SJSA1 (cell line): Measurements from ENCODE around the gene LAS1L. TPM values are rescaled to one million over a fixed set of nuclear protein-coding genes. Genes with fewer than 3 reads are reported as not detected.
"Not testable (repeated sequence)": the region's sequence is repeated elsewhere in the genome, so short reads cannot be mapped to it uniquely, and the experiment has no call there.

ENCODE experiments used
- DNase-seq, 2 experiments: peaks; one replicate each; pipeline ENCODE4 v3.0.0-alpha.2; 2015 to 2020; ENCODE audit warnings: low spot score in 2 of 2, low read depth in 1 of 2
- H3K27ac ChIP-seq: fragments of 250-450 bp; sonication (Bioruptor Pico); 2 replicates; pipeline ENCODE4 v1.5.1; 2020; ENCODE audit warnings: mild to moderate bottlenecking, moderate library complexity
- H3K27me3 ChIP-seq: fragments of 250-450 bp; sonication (Bioruptor Pico); replicated peaks from 2 replicates; pipeline ENCODE4 v1.5.1; 2020; ENCODE audit warnings: mild to moderate bottlenecking, moderate library complexity
- H3K36me3 ChIP-seq: fragments of 250-450 bp; sonication (Bioruptor Pico); 2 replicates; pipeline ENCODE4 v1.5.1; 2020; ENCODE audit warnings: mild to moderate bottlenecking
- H3K4me1 ChIP-seq: fragments of 250-450 bp; sonication (Bioruptor Pico); replicated peaks from 2 replicates; pipeline ENCODE4 v1.6.1; 2021; ENCODE audit warnings: mild to moderate bottlenecking
- H3K4me3 ChIP-seq: fragments of 250-450 bp; sonication (Bioruptor Pico); 2 replicates; pipeline ENCODE4 v1.5.1; 2020; ENCODE audit warnings: mild to moderate bottlenecking
- H3K9me3 ChIP-seq: fragments of 250-450 bp; sonication (Bioruptor Pico); replicated peaks from 2 replicates; pipeline ENCODE4 v1.5.1; 2020; ENCODE audit warnings: mild to moderate bottlenecking
- total RNA-seq: library from RNA; depleted of rRNA; stranded (reverse); fragments of >200 nt; shearing (Covaris generic); gene quantifications from 2 replicates; pipeline ENCODE4 v1.2.3, GENCODE V29; 2014; rRNA removed

The LAS1L gene
- total RNA-seq = 40.4 and 43.8 TPM in 2 replicates

DNA sequence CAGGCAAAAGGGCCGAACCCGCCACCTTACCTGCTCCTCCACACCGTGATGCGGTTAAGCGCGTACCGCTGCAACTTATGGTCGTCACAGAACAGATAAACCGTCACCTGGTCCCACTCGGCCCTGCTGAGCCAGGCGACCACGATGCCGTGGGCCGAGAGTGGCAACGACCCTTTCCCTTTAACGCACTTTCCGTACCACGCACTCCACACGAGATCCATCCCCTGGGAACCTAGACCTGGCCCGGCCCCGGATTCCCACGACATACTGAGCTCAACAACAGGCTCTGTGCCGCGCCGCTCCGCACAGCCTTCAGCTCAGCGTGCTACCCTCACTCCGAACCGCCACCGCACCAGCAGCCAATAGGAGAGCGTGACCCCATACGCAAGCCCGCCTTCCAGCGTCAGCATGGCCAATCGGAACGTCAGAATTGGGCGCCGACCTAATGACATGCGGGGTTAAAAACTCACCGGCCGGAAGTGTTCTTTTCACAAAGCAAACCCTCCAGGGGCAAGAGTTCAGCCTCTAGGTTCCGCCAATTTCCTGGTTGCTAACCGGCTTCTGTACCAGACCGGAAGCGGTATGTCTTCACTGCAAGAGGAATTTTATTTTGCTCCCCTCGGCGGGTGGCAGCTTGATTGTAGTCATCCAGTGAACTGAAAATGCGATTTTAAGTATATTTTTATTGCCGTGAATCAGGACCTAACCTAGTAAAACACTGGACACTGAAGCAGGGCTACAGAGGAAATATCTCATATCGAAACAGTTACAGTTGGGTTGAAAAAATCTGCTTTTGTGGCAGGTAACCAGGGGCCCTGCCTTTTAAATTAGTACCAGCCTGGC, at the start of gene LAS1L:
Gene LAS1L (minus strand): TSS at position 338 of the 843 bp plus-strand sequence. CDS start 72 bp downstream, at position 266.
- peak within 1 kb of the TSS; percentile 79 for H3K27ac ChIP-seq
- DNase-seq = peak; percentile 88 to 91
- H3K27me3 ChIP-seq = no peaks in the 10 kb centered on the region
- peak within 1 kb of the TSS; percentile 74 for H3K4me3 ChIP-seq
- H3K4me1 ChIP-seq = peaks cover 20% of the 10 kb centered on the region
- no peaks in the 10 kb centered on the region for H3K9me3 ChIP-seq
- peaks cover 8% of the 10 kb centered on the region for H3K36me3 ChIP-seq

DNA sequence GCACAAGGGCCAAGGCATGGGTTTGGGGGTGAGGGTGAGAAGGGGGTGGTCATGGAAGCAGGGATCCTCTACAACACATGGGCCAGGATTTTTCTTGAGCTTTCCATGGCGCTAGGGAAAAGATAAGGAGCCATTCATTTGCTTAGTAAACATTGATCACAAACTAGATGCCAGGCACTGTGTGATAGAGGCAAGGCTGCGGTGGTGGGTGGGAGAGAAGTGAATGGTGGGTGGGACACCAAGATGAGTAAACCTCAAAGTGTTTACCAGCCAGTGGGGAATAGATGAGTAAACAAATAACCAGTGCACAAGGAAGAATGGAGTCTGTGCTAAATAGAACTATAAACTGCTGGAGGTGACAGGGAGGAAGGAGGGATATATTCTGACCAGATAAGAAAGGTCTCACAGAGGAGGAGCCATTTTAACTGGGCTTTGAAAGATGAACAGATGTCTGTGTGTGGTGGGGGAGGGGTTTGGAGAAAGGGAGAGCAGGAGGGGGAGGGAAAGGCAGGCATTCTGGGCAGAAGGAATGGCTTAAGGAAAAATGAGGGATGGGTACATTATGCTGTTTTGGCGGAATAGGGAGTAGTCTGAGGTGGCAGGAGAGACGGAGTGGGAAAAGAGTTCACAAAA, 48.0 kb upstream of the LAS1L start:
- Histone ChIP-seq H3K4me1 (no peaks in the 10 kb centered on the region), H3K36me3 (no peaks in the 10 kb centered on the region), H3K4me3 (no peak overlapping the region), H3K27me3 (no peaks in the 10 kb centered on the region), H3K27ac (no peak overlapping the region), H3K9me3 (no peaks in the 10 kb centered on the region)
- no peak for DNase-seq

DNA sequence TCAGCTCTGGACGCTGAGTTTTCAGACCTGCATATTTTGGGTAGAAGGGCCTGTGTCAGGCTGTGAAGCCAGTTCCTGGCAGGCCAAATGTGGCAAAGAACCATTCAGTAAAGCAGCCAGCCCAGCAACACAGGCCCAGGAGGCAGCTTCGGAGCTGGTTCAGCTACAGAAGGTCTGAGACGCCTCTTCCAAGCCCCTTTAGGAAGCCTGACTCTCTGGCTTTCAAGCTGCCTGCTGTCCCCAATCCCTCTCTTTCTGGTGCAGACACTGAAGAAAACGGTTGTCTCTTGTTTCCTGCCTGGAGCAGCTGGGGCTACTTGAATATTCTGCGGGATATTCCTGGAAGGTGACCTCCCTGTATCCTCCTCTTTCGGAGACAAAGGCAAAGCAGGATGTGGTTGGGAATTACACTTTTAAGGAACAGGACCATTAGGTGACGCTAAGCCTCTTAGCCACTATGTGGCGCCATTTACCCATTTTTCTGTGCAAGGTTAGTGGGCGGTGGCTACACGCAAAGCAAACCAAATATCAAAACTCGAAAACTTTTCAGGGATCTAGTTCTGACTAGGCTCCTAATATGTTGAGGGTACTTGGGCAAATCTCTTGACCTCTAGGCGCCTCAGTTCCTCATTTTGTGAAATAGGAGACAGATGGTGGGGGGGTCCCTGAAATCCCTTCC, 47.2 kb upstream of the LAS1L start:
- no peak overlapping the region for H3K27ac ChIP-seq
- H3K9me3 ChIP-seq = no peaks in the 10 kb centered on the region
- DNase-seq = peak; percentile 41 to 49
- no peaks in the 10 kb centered on the region for H3K27me3 ChIP-seq
- H3K4me1 ChIP-seq = no peaks in the 10 kb centered on the region
- no peak overlapping the region for H3K4me3 ChIP-seq
- H3K36me3 ChIP-seq = no peaks in the 10 kb centered on the region

DNA sequence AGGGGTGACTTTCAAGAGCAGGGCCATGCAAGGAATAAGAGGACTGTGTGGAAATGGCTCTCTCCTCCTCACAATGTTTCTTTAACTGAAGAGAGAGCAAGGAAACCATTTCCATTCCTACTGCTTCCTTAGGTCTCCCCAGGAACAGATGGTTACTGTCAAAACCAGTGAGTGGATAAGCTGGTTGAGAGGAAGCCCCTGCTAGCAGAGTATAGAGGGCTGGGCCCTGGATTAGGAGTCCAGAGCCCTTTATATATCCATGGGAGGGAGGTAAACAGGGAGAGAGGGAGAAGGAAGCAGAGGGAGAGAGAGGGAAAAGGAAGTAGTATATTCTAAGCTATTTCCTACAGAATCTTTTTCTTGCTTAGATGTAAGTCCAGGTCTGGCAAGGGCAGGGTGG, 43.8 kb upstream of the LAS1L start:
- no peaks in the 10 kb centered on the region for H3K36me3 ChIP-seq
- no peak overlapping the region for H3K4me3 ChIP-seq
- no peaks in the 10 kb centered on the region for H3K4me1 ChIP-seq
- no peak overlapping the region for H3K27ac ChIP-seq
- H3K9me3 ChIP-seq = no peaks in the 10 kb centered on the region
- no peaks in the 10 kb centered on the region for H3K27me3 ChIP-seq
- DNase-seq = no peak

DNA sequence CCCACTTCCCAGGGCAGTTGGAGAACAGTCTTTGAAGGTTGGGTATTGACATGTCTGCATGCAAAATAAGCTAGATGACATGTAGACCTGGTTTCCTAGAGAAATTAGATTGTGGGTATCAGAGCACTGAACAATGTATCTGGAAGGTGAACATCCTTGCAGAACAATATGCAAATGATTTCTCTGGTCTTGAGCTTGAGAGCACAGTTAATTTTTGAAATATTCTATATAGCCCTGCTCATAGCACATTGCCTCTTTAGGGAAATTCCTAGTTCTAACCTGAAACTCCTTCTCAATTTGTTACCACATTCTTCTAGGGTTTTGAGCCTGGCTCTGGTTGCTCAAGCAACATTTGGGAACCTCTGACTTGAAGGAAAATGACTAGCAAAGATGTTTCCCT, 41.6 kb upstream of the LAS1L start:
- H3K9me3 ChIP-seq = no peaks in the 10 kb centered on the region
- H3K27me3 ChIP-seq = no peaks in the 10 kb centered on the region
- H3K27ac ChIP-seq = no peak overlapping the region
- no peaks in the 10 kb centered on the region for H3K36me3 ChIP-seq
- H3K4me3 ChIP-seq = no peak overlapping the region
- H3K4me1 ChIP-seq = no peaks in the 10 kb centered on the region
- no peak for DNase-seq

DNA sequence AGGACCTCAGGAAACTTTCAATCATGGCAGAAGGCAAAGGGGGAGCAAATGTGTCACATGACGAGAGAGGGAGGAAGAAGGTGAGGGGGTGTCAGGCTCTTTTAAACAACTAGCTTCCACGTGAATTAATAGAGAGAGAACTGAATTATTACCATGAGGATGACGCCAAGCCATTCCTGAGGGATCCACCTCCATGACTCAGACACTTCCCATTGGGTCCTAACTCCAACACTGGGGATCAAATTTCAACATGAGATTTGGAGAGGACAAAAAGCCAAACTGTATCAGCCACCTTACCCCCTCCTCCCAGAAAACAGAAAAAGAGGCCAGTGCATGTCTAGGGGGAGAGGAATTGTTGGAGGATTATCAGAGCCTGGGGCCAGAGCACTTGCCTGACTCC, 40.4 kb upstream of the LAS1L start:
- Histone ChIP-seq H3K4me1 (no peaks in the 10 kb centered on the region), H3K4me3 (no peak overlapping the region), H3K27me3 (no peaks in the 10 kb centered on the region), H3K27ac (no peak overlapping the region), H3K36me3 (no peaks in the 10 kb centered on the region), H3K9me3 (no peaks in the 10 kb centered on the region)
- DNase-seq = no peak

DNA sequence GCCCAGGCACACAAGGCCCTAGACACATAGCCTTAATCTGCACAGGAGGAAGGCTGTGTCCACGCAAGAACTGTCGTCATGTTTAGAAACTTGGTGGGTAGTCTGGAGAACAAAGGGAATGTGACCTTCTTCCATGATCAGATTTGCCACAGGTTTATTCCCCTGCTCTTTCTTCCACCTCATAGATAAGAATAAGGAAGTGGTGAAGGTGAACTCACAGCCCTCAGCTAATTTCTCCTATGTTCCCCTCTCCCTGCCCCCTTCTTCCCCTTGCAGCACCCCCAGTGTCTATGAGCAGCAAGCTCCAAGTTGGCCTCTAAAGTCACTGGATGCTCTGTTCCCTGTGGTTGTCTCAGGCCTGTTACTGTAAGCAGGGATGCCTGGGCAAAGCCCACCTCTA, 39.8 kb upstream of the LAS1L start:
- Histone ChIP-seq H3K9me3 (no peaks in the 10 kb centered on the region), H3K36me3 (no peaks in the 10 kb centered on the region), H3K27me3 (no peaks in the 10 kb centered on the region), H3K4me1 (no peaks in the 10 kb centered on the region), H3K4me3 (no peak overlapping the region), H3K27ac (no peak overlapping the region)
- DNase-seq = no peak

DNA sequence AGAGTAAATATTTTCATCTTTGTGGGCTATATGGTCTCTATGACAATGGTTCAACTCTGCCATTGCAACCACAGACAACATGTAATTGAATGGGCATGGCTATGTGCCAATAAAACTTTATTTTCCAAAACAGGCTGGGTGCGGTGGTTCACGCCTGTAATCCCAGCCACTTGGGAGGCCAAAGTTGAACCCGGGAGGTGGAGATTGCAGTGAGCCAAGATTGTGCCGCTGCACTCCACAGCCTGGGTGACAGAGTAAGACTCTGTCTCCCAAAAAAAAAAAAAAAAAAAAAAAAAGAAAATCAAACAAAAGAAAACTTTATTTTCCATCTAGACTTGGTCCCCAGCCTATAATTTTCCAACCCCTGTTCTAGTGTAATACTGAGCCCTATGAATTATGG, 38.4 kb upstream of the LAS1L start:
- H3K27ac ChIP-seq = no peak overlapping the region
- H3K4me1 ChIP-seq = no peaks in the 10 kb centered on the region
- H3K36me3 ChIP-seq = no peaks in the 10 kb centered on the region
- H3K27me3 ChIP-seq = no peaks in the 10 kb centered on the region
- H3K4me3 ChIP-seq = no peak overlapping the region
- no peak for DNase-seq
- H3K9me3 ChIP-seq = no peaks in the 10 kb centered on the region

DNA sequence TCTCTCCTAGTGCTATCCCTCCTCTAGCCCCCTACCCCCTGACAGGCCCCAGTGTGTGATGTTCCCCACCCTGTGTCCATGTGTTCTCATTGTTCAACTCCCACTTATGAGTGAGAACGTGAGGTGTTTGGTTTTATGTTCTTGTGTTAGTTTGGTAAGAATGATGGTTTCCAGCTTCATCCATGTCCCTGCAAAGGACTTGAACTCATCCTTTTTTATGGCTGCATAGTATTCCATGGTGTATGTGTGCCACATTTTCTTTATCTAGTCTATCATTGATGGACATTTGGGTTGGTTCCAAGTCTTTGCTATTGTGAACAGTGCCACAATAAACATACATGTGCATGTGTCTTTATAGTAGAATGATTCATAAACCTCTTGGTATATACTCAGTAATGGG, 28.3 kb upstream of the LAS1L start:
- H3K4me1 ChIP-seq, H3K36me3 ChIP-seq, H3K9me3 ChIP-seq, H3K4me3 ChIP-seq, DNase-seq, H3K27ac ChIP-seq, H3K27me3 ChIP-seq: not testable (repeated sequence)

DNA sequence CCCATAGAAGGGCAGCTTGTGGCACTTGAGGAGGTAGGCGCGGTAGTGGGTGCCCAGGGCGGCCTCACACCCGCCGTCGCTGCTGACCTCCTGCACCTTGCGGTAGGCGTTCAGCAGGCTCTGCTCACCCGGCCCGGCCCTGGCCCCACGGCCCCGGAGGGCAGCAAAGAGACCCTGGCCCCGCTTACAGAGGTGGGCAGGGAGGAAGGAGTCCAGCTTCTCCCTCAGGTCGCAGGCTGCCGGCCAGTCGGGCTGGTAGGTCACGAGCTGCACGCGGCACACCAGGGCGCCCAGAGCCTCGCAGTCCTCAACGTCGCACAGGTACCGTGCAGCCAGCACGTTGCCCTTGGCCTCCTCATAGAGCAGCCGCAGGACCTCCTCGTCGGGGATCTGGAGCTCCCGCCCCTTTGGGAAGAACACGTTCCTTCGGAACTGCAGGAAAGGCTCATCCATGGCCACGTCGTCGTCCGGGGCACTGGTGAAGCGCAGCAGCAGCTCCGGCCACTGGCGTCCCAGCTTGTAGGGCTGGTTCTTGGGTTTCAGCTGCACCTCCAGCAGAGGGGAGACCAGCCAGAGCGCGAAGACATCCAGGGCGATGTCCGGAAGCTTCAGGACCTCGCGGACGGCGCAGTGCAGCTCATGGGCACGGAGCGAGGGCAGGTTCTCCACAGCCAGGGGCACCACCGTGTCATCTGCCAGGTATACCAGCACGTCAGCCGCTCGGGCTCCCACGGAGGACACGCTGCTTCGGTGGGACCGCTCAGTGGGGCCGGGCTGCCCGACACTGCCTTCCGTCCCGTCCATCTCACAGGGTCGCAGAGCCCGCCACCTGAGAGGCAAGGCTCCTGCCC, 17.1 kb upstream of the LAS1L start:
- no peak for DNase-seq
- H3K4me3 ChIP-seq = no peak overlapping the region
- H3K36me3 ChIP-seq = no peaks in the 10 kb centered on the region
- H3K27ac ChIP-seq = no peak overlapping the region
- H3K4me1 ChIP-seq = no peaks in the 10 kb centered on the region
- no peaks in the 10 kb centered on the region for H3K27me3 ChIP-seq
- H3K9me3 ChIP-seq = no peaks in the 10 kb centered on the region

DNA sequence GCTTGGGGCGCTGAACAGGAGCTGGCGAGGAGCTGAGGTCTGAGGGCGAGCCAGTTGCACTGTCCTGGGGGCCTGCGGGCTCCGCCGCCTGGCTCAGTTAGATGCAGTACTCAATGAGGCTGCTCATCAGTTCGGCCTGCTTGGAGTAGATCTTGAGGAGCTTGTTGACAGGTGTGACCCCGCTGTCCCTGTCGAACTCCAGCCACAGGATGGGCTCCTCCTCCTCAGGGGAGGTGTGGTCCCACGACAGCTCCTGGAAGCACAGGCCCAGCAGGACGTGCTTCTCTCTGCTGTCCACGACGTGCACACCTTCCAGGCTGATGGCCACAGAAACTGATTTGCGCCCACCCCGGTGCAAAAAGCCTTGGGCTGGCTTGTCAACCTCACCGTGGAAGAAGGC, 16.5 kb upstream of the LAS1L start:
- Histone ChIP-seq H3K27ac (no peak overlapping the region), H3K9me3 (no peaks in the 10 kb centered on the region), H3K27me3 (no peaks in the 10 kb centered on the region), H3K4me3 (no peak overlapping the region), H3K4me1 (no peaks in the 10 kb centered on the region), H3K36me3 (no peaks in the 10 kb centered on the region)
- no peak for DNase-seq

DNA sequence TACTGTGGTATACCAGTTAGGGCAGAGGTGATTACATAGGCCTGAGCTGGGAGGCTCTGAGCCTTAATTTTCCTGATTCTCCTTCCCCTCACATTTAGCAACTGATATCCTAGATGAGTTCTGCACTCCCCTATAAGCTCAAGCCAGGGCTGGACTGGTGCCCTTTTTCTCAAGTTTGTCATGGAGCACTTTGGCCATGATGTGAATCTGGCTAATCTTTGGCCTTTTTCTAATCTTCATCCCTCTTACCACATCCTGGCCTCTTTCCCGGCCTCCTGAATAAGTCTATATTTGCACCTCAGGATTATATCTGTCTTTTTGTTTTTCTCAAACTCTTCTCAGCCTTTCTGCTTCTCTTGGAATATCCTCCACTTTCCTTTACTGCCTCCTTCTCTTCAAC, 10.9 kb upstream of the LAS1L start:
- Histone ChIP-seq H3K36me3 (no peaks in the 10 kb centered on the region), H3K27ac (no peak overlapping the region), H3K4me1 (no peaks in the 10 kb centered on the region), H3K9me3 (no peaks in the 10 kb centered on the region), H3K4me3 (no peak overlapping the region), H3K27me3 (no peaks in the 10 kb centered on the region)
- no peak for DNase-seq

DNA sequence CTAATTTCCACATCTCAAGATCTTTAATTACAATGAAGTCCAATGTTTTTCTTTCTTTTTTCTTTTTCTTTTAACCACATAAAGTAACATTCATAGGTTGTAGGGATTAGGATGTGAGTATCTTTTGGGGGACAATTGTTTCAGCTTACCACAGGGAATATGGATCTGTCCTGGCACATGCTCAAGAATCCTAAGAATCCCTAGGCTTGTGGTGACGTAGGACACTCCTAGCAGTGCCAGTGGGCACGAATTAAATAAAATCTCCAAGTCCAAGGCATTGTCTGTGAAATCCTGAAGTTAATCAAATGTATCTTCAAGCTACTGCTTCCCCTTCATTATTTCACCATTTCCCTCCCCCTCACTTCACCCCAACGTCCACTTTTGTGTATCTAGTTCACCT, 2.6 kb upstream of the LAS1L start:
- H3K27ac ChIP-seq = peak overlapping the region; percentile 26; the same call in 1 of the 2 replicates
- no peaks in the 10 kb centered on the region for H3K27me3 ChIP-seq
- H3K9me3 ChIP-seq = no peaks in the 10 kb centered on the region
- DNase-seq = peak in 1 of 2 experiments; percentile 32
- peaks cover 2% of the 10 kb centered on the region for H3K36me3 ChIP-seq
- peaks cover 20% of the 10 kb centered on the region for H3K4me1 ChIP-seq
- H3K4me3 ChIP-seq = no peak overlapping the region
